Measurements from ENCODE around the gene TAS2R5.

The TAS2R5 gene

GRCh38 chr7:141840708-141841107 lies 50.7 kb downstream of the TAS2R5 start:
- no peaks in the 10 kb centered on the region for H3K27me3 ChIP-seq (ENCODE audit: low read length)
- no peaks in the 10 kb centered on the region for H3F3A ChIP-seq (ENCODE audit: insufficient read depth)
- H3K4me2 ChIP-seq (ENCODE audit: low read depth, low read length, poor library complexity, severe bottlenecking): no peak overlapping the region
- no peak for TF ChIP-seq EZH2phosphoT487 (conservative IDR thresholded peaks at IDR 0.05; ENCODE audit: low read length)
- H3K9me3 ChIP-seq (ENCODE audit: insufficient read depth, low read length): no peaks in the 10 kb centered on the region
- H3K79me2 ChIP-seq (ENCODE audit: insufficient read depth, low read length): no peaks in the 10 kb centered on the region
- H3K9ac ChIP-seq (ENCODE audit: low read length): no peak overlapping the region
- no peaks in the 10 kb centered on the region for H4K20me1 ChIP-seq (ENCODE audit: low read depth, low read length)
- no peak overlapping the region for H2AFZ ChIP-seq (ENCODE audit: low read depth, low read length, severe bottlenecking)
- H3K4me3 ChIP-seq (ENCODE audit: insufficient read depth, low read length, poor library complexity, severe bottlenecking): no peak overlapping the region
- no peak overlapping the region for H3K27ac ChIP-seq (ENCODE audit: low read depth, low read length)
- no peaks in the 10 kb centered on the region for H3K36me3 ChIP-seq (ENCODE audit: low read length)
- H3K9me2 ChIP-seq (replicated peaks; ENCODE audit: insufficient read depth, low read length): no peaks in the 10 kb centered on the region

Data from SU-DHL-6 (cell line).